Measurements from ENCODE around the gene HSFX4.
A peak's percentile ranks its signal among the peaks of the same experiment; 100 is the strongest.
"Not testable (repeated sequence)": the region's sequence is repeated elsewhere in the genome, so short reads cannot be mapped to it uniquely, and the experiment has no call there.

Gene HSFX4, protein sequence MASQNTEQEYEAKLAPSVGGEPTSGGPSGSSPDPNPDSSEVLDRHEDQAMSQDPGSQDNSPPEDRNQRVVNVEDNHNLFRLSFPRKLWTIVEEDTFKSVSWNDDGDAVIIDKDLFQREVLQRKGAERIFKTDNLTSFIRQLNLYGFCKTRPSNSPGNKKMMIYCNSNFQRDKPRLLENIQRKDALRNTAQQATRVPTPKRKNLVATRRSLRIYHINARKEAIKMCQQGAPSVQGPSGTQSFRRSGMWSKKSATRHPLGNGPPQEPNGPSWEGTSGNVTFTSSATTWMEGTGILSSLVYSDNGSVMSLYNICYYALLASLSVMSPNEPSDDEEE

DNA sequence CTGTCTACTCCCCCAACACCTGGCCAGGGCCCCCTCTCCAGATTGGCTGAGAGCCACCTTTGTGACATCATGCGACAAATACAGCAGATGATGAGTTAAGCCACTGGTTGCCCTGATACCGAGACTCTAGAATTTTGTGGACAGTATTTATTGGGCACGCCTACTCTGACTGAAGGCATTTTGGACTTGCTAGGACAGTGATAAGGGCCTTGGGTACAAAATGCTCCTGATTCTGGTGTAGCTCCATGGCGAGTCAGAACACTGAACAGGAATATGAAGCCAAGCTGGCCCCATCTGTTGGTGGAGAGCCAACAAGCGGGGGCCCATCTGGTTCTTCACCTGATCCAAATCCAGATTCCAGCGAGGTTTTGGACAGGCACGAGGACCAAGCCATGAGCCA lies at the start of gene HSFX4:
Gene HSFX4 (plus strand): TSS at position 174 of the 400 bp plus-strand sequence. CDS start 72 bp downstream, at position 246.
- H3K9me3 ChIP-seq (ENCODE audit: severe bottlenecking); H3K36me3 ChIP-seq (ENCODE audit: low read depth); DNase-seq (ENCODE audit: low spot score); H3K27ac ChIP-seq (ENCODE audit: poor library complexity, severe bottlenecking); H3K27me3 ChIP-seq (ENCODE audit: insufficient read depth, poor library complexity, severe bottlenecking); ATAC-seq (ENCODE audit: low read depth); H3K4me3 ChIP-seq (ENCODE audit: severe bottlenecking); H3K4me1 ChIP-seq (ENCODE audit: insufficient read depth, poor library complexity, severe bottlenecking): not testable (repeated sequence)

GRCh38 chrX:149881081-149881711 lies 48.2 kb upstream of the HSFX4 start, which contains the start of gene MAGEA8:
TSS of gene MAGEA8 (plus strand) at chrX:149881183. CDS start at chrX:149884273, 3,090 bp downstream.
- DNase-seq (ENCODE audit: low spot score) (no peak), ATAC-seq (ENCODE audit: low read depth) (no peak)
- Histone ChIP-seq H3K9me3 (ENCODE audit: severe bottlenecking) (no peaks in the 10 kb centered on the region), H3K36me3 (ENCODE audit: low read depth) (no peaks in the 10 kb centered on the region), H3K27me3 (ENCODE audit: insufficient read depth, poor library complexity, severe bottlenecking) (no peaks in the 10 kb centered on the region), H3K4me3 (ENCODE audit: severe bottlenecking) (no peak within 1 kb of the TSS), H3K4me1 (ENCODE audit: insufficient read depth, poor library complexity, severe bottlenecking) (no peaks in the 10 kb centered on the region), H3K27ac (ENCODE audit: poor library complexity, severe bottlenecking) (no peak within 1 kb of the TSS)
- TF ChIP-seq, protein P1, sequence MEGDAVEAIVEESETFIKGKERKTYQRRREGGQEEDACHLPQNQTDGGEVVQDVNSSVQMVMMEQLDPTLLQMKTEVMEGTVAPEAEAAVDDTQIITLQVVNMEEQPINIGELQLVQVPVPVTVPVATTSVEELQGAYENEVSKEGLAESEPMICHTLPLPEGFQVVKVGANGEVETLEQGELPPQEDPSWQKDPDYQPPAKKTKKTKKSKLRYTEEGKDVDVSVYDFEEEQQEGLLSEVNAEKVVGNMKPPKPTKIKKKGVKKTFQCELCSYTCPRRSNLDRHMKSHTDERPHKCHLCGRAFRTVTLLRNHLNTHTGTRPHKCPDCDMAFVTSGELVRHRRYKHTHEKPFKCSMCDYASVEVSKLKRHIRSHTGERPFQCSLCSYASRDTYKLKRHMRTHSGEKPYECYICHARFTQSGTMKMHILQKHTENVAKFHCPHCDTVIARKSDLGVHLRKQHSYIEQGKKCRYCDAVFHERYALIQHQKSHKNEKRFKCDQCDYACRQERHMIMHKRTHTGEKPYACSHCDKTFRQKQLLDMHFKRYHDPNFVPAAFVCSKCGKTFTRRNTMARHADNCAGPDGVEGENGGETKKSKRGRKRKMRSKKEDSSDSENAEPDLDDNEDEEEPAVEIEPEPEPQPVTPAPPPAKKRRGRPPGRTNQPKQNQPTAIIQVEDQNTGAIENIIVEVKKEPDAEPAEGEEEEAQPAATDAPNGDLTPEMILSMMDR (IDR thresholded peaks at IDR 0.05; ENCODE audit: poor library complexity, severe bottlenecking), result no peak

DNA sequence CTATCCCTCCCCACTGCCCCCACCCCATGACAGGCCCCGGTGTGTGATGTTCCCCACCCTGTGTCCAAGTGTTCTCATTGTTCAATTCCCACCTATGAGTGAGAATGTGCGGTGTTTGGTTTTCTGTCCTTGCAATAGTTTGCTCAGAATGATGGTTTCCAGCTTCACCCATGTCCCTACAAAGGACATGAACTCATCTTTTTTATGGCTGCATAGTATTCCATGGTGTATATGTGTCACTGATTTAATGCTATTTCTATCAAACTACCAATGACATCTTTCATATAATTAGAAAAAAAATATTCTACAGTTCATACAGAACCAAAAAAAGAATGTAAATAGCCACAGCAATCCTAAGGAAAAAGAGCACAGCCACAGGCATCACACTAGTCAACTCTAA lies 38.5 kb upstream of the HSFX4 start:
- H3K4me3 ChIP-seq (ENCODE audit: severe bottlenecking); H3K27ac ChIP-seq (ENCODE audit: poor library complexity, severe bottlenecking); H3K36me3 ChIP-seq (ENCODE audit: low read depth); DNase-seq (ENCODE audit: low spot score); H3K4me1 ChIP-seq (ENCODE audit: insufficient read depth, poor library complexity, severe bottlenecking); ATAC-seq (ENCODE audit: low read depth); H3K9me3 ChIP-seq (ENCODE audit: severe bottlenecking); H3K27me3 ChIP-seq (ENCODE audit: insufficient read depth, poor library complexity, severe bottlenecking): not testable (repeated sequence)

- TF ChIP-seq, protein P1 (IDR thresholded peaks at IDR 0.05; ENCODE audit: poor library complexity, severe bottlenecking), result no peak
- Histone ChIP-seq H3K4me1 (ENCODE audit: insufficient read depth, poor library complexity, severe bottlenecking) (no peaks in the 10 kb centered on the region), H3K27me3 (ENCODE audit: insufficient read depth, poor library complexity, severe bottlenecking) (no peaks in the 10 kb centered on the region), H3K4me3 (ENCODE audit: severe bottlenecking) (no peak overlapping the region), H3K9me3 (ENCODE audit: severe bottlenecking) (no peaks in the 10 kb centered on the region), H3K27ac (ENCODE audit: poor library complexity, severe bottlenecking) (no peak overlapping the region), H3K36me3 (ENCODE audit: low read depth) (no peaks in the 10 kb centered on the region)
- ATAC-seq (ENCODE audit: low read depth), result no peak
- no peak for DNase-seq (ENCODE audit: low spot score)
Measured at GRCh38 chrX:149898554-149898953, 30.8 kb upstream of the HSFX4 start.

DNA sequence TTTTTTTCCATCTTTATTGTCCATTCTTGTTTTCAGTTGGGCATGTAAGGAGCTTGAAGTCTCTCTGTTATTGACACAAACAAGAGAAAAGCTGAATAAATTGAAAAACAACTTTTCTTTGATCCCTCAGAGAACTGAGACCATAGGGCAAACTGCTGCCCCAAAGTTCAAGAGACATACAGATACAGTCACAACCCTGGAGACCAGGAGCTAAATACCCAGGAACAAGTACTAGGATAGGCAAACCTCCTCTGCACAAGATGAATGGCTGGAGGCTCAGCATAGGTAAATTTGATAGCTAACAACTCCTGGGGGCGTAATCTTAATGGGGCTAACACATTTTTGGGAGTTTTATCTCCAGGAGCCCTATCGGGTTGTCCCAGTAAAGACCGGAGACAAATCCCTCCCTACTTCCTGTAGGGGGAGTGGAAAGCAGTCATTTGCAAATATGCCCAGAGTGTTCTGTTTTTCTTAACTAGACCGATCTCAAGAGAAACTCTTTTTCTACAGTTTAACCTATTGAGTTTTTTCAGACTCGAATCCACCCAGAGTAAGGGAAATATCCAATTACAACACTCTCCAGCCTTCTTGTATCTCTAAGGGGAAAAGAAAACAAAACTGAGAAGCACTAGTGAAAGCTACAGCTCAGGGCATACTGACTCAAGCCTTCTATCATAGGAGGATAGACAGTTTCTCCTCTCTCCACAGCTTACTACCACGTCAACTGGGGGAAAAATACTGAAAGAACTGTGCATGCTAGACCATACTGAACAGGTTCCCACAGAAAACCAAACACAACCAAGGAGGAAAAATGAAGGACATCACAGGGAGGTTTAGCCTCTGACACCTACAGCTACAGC lies 25.3 kb upstream of the HSFX4 start:
- H3K27ac ChIP-seq (ENCODE audit: poor library complexity, severe bottlenecking), result no peak overlapping the region
- no peak overlapping the region for H3K4me3 ChIP-seq (ENCODE audit: severe bottlenecking)
- TF ChIP-seq, protein P1 (IDR thresholded peaks at IDR 0.05; ENCODE audit: poor library complexity, severe bottlenecking), result no peak
- H3K36me3 ChIP-seq (ENCODE audit: low read depth), result no peaks in the 10 kb centered on the region
- no peaks in the 10 kb centered on the region for H3K27me3 ChIP-seq (ENCODE audit: insufficient read depth, poor library complexity, severe bottlenecking)
- DNase-seq (ENCODE audit: low spot score), result no peak
- no peaks in the 10 kb centered on the region for H3K9me3 ChIP-seq (ENCODE audit: severe bottlenecking)
- no peaks in the 10 kb centered on the region for H3K4me1 ChIP-seq (ENCODE audit: insufficient read depth, poor library complexity, severe bottlenecking)
- ATAC-seq (ENCODE audit: low read depth), result 0 out of 3 replicates have a peak, but pooled peaks have one; percentile 23
